GM21576 (cell line): ENCODE measurements around the gene ETV6.

ENCODE experiments used
- ATAC-seq: cut with Tn5 transposase; IDR thresholded peaks from one replicate; pipeline ENCODE4 v1.9.1; 2021; ENCODE audit warnings: mild to moderate bottlenecking, moderate library complexity; ENCODE audit not compliant: unreplicated experiment

ETV6 gene

GRCh38 chr12:11713202-11713601, 63.7 kb downstream of the ETV6 start:
- no peak for ATAC-seq

GRCh38 chr12:11714626-11715025, 65.2 kb downstream of the ETV6 start:
- no peak for ATAC-seq

- ATAC-seq = no peak
Observed at GRCh38 chr12:11715621-11716020, 66.1 kb downstream of the ETV6 start.

- ATAC-seq = no peak
Observed at GRCh38 chr12:11716794-11717518, 67.5 kb downstream of the ETV6 start.

GRCh38 chr12:11717519-11717961, 68.1 kb downstream of the ETV6 start:
- ATAC-seq = no peak

GRCh38 chr12:11718105-11718504, 68.6 kb downstream of the ETV6 start:
- no peak for ATAC-seq

GRCh38 chr12:11718768-11719253, 69.3 kb downstream of the ETV6 start:
- no peak for ATAC-seq

- no peak for ATAC-seq
Observed at GRCh38 chr12:11719678-11720099, 70.2 kb downstream of the ETV6 start.

GRCh38 chr12:11722071-11722470, 72.6 kb downstream of the ETV6 start:
- no peak for ATAC-seq

GRCh38 chr12:11722578-11723138, 73.2 kb downstream of the ETV6 start:
- ATAC-seq = no peak

GRCh38 chr12:11723993-11724392, 74.5 kb downstream of the ETV6 start:
- no peak for ATAC-seq

GRCh38 chr12:11724888-11725311, 75.4 kb downstream of the ETV6 start:
- ATAC-seq = no peak

GRCh38 chr12:11725686-11726085, 76.2 kb downstream of the ETV6 start:
- ATAC-seq = no peak

GRCh38 chr12:11726659-11727058, 77.2 kb downstream of the ETV6 start:
- ATAC-seq = no peak

- ATAC-seq = no peak
Observed at GRCh38 chr12:11727133-11727664, 77.7 kb downstream of the ETV6 start.

GRCh38 chr12:11728154-11728755, 78.8 kb downstream of the ETV6 start:
- ATAC-seq = no peak

GRCh38 chr12:11729008-11729407, 79.5 kb downstream of the ETV6 start:
- ATAC-seq = peak; percentile 25

GRCh38 chr12:11729439-11730150, 80.1 kb downstream of the ETV6 start:
- ATAC-seq = no peak

GRCh38 chr12:11730299-11731041, 81.0 kb downstream of the ETV6 start:
- peak; percentile 29 for ATAC-seq

- no peak for ATAC-seq
Observed at GRCh38 chr12:11731042-11731357, 81.5 kb downstream of the ETV6 start.

GRCh38 chr12:11731455-11731854, 82.0 kb downstream of the ETV6 start:
- ATAC-seq = no peak
